IPS-18a (cell line): ENCODE results near the gene ABCC12.

ENCODE experiments used
- H3K27ac ChIP-seq: one replicate; pipeline ENCODE4 v1.5.1; 2013; ENCODE audit warnings: low read length
- H3K27me3 ChIP-seq: one replicate; pipeline ENCODE4 v1.6.1; 2013; ENCODE audit warnings: mild to moderate bottlenecking, low read length; ENCODE audit not compliant: control insufficient read depth, insufficient read depth
- H3K36me3 ChIP-seq: one replicate; pipeline ENCODE4 v1.6.1; 2013; ENCODE audit warnings: low read depth, low read length; ENCODE audit not compliant: control insufficient read depth
- H3K4me1 ChIP-seq: one replicate; pipeline ENCODE4 v1.6.1; 2013; ENCODE audit warnings: low read depth, low read length; ENCODE audit not compliant: control insufficient read depth
- H3K4me3 ChIP-seq: one replicate; pipeline ENCODE4 v1.5.1; 2013; ENCODE audit warnings: low read length
- H3K9ac ChIP-seq: one replicate; pipeline ENCODE4 v1.6.1; 2013; ENCODE audit warnings: mild to moderate bottlenecking, low read length, moderate library complexity
- H3K9me3 ChIP-seq: one replicate; pipeline ENCODE4 v1.6.1; 2013; ENCODE audit warnings: low read depth, low read length; ENCODE audit not compliant: control insufficient read depth

Gene ABCC12

DNA sequence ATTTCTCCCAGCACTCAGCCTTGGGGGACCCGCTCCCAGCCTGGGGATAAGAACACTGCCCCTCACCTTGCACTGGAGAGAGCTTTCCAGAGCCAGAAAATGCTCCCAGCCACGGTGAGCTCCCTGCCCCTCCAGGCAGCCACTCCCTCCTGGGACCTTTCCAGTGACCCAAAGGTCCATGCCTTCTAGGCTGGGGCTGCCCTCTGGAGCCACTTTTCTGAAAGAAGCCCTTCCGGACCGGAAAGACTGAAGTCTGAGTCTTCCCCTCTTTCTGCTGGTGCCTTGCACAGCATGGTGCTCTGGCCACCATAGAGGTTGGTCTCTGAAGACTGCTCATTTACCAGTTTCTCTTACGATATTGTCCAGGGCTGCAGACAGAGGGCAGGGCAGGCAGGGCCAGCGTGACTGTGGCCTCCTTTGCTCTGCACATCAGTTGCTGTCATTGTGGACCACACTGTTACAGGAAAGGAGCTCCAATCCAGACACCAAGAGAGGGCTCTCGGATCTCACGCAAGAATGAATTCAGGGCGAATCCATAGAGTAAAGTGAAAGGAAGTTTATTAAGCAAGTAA is 7.1 kb upstream of the ABCC12 start:
- H3K4me1 ChIP-seq, result no peaks in the 10 kb centered on the region
- H3K9me3 ChIP-seq, result no peaks in the 10 kb centered on the region
- H3K4me3 ChIP-seq, result no peak overlapping the region
- no peak overlapping the region for H3K27ac ChIP-seq
- no peak overlapping the region for H3K9ac ChIP-seq
- H3K27me3 ChIP-seq, result no peaks in the 10 kb centered on the region
- H3K36me3 ChIP-seq, result no peaks in the 10 kb centered on the region

- Histone ChIP-seq H3K27ac (no peak overlapping the region), H3K9ac (no peak overlapping the region), H3K4me1 (no peaks in the 10 kb centered on the region), H3K4me3 (no peak overlapping the region), H3K9me3 (no peaks in the 10 kb centered on the region), H3K27me3 (peaks cover 2% of the 10 kb centered on the region), H3K36me3 (no peaks in the 10 kb centered on the region)
Observed at GRCh38 chr16:48161906-48162305, 6.1 kb upstream of the ABCC12 start.

- Histone ChIP-seq H3K36me3 (no peaks in the 10 kb centered on the region), H3K27ac (no peak overlapping the region), H3K9ac (no peak overlapping the region), H3K4me1 (no peaks in the 10 kb centered on the region), H3K4me3 (no peak overlapping the region), H3K27me3 (peaks cover 7% of the 10 kb centered on the region), H3K9me3 (no peaks in the 10 kb centered on the region)
Observed at GRCh38 chr16:48160575-48160974, 4.8 kb upstream of the ABCC12 start.

- H3K36me3 ChIP-seq, result no peaks in the 10 kb centered on the region
- H3K4me1 ChIP-seq, result no peaks in the 10 kb centered on the region
- H3K27ac ChIP-seq, result no peak overlapping the region
- no peaks in the 10 kb centered on the region for H3K9me3 ChIP-seq
- no peak overlapping the region for H3K4me3 ChIP-seq
- peaks cover 7% of the 10 kb centered on the region for H3K27me3 ChIP-seq
- H3K9ac ChIP-seq, result no peak overlapping the region
Observed at GRCh38 chr16:48158296-48158695, 2.5 kb upstream of the ABCC12 start.

DNA sequence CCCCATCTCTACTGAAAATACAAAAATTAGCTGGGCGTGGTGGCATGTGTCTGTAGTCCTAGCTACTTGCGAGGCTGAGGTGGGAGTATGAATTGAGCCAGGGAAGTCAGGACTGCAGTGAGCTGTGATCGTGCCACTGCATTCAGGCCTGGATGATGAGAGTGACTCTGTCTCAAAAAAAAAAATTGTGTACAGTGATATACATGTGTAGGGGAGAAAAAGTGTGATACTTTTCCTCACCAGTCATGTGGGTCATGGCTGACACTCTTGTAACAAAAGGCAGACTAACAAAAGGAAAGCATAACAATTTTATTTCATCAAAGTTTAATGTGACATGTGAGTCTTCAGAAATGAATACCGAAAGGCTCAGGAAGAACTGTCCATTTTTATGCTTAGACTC is 2.0 kb upstream of the ABCC12 start:
- H3K9me3 ChIP-seq, result no peaks in the 10 kb centered on the region
- no peak overlapping the region for H3K9ac ChIP-seq
- H3K4me1 ChIP-seq, result no peaks in the 10 kb centered on the region
- H3K27ac ChIP-seq, result no peak overlapping the region
- peaks cover 7% of the 10 kb centered on the region for H3K27me3 ChIP-seq
- H3K4me3 ChIP-seq, result no peak overlapping the region
- no peaks in the 10 kb centered on the region for H3K36me3 ChIP-seq

- H3K27ac ChIP-seq, result no peak overlapping the region
- no peaks in the 10 kb centered on the region for H3K9me3 ChIP-seq
- H3K36me3 ChIP-seq, result no peaks in the 10 kb centered on the region
- no peak overlapping the region for H3K4me3 ChIP-seq
- H3K4me1 ChIP-seq, result no peaks in the 10 kb centered on the region
- H3K9ac ChIP-seq, result no peak overlapping the region
- H3K27me3 ChIP-seq, result peaks cover 7% of the 10 kb centered on the region
Observed at GRCh38 chr16:48157302-48157701, 1.5 kb upstream of the ABCC12 start.

DNA sequence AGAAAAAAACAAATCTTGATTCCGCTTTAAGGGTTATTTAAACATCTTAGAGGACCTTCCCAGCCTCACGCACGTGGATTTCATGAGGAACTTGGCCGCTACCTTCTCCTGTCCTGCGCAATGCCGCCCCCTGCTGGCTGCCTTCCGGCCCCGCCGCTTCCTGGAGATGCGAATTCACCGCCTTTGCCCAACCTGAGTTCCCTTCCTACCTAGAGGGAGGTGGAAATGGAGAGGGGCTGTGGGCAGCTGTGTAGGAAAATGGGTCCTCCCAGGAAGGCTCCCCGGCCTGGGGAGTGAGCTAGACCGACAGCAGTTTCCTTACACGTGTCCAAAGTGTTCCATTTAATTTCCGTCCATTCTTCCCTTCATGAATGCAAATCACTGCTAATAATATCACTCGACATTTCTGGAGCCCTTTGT is 1.0 kb upstream of the ABCC12 start:
- H3K27ac ChIP-seq, result no peak overlapping the region
- no peaks in the 10 kb centered on the region for H3K4me1 ChIP-seq
- no peak overlapping the region for H3K9ac ChIP-seq
- no peaks in the 10 kb centered on the region for H3K36me3 ChIP-seq
- peaks cover 7% of the 10 kb centered on the region for H3K27me3 ChIP-seq
- H3K9me3 ChIP-seq, result no peaks in the 10 kb centered on the region
- no peak overlapping the region for H3K4me3 ChIP-seq

- Histone ChIP-seq H3K27ac (no peak overlapping the region), H3K27me3 (peaks cover 7% of the 10 kb centered on the region), H3K9ac (no peak overlapping the region)
Observed at GRCh38 chr16:48153774-48154173, 2.0 kb downstream of the ABCC12 start.

GRCh38 chr16:48152226-48152625 is 3.6 kb downstream of the ABCC12 start:
- Histone ChIP-seq H3K27me3 (peaks cover 7% of the 10 kb centered on the region), H3K9me3 (no peaks in the 10 kb centered on the region), H3K27ac (no peak overlapping the region), H3K4me3 (no peak overlapping the region), H3K9ac (no peak overlapping the region), H3K36me3 (no peaks in the 10 kb centered on the region), H3K4me1 (no peaks in the 10 kb centered on the region)

More at GRCh38 chr16:48153774-48154173, 2.0 kb downstream of the ABCC12 start:
- Histone ChIP-seq H3K4me1 (no peaks in the 10 kb centered on the region), H3K4me3 (no peak overlapping the region), H3K9me3 (no peaks in the 10 kb centered on the region), H3K36me3 (no peaks in the 10 kb centered on the region)

DNA sequence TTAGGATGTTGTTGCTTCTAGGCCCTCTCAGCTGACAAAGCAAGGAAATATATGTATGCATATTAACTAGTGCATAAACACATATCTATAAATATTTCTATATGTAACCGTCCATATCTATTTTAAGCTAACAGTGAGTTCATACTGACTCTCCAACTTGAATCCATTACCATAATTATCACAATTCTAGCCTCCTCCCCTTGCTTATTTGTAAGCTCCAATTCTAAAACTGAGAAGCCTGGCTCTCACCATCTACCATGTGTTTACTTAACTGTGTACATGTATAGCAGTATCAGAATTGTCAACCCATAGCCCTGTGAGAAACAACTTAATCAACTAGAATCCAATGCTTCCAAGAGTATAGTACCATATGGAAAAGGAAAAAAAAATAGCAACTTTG is 5.1 kb downstream of the ABCC12 start:
- H3K9me3 ChIP-seq, result no peaks in the 10 kb centered on the region
- no peak overlapping the region for H3K9ac ChIP-seq
- no peaks in the 10 kb centered on the region for H3K27me3 ChIP-seq
- no peaks in the 10 kb centered on the region for H3K4me1 ChIP-seq
- H3K27ac ChIP-seq, result no peak overlapping the region
- no peaks in the 10 kb centered on the region for H3K36me3 ChIP-seq
- no peak overlapping the region for H3K4me3 ChIP-seq

DNA sequence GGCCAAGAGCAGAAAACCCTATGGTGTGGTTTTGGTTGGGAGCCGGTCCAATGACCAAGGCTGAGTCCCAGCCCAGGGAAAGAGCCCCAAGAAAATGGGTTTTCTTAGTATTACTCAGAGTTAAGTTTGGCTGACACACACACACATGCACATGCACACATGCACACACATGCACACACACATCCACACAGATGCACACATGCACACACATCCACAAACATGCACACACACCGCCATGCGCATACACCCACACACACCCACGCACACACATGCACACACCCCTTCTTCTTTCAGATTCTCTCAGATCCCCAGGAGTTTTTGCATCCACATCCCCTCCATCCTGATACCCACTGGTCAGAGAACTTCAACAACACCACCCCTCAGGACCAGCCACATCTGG is 9.1 kb downstream of the ABCC12 start:
- H3K4me1 ChIP-seq, result no peaks in the 10 kb centered on the region
- no peak overlapping the region for H3K4me3 ChIP-seq
- no peaks in the 10 kb centered on the region for H3K27me3 ChIP-seq
- H3K36me3 ChIP-seq, result no peaks in the 10 kb centered on the region
- H3K9ac ChIP-seq, result no peak overlapping the region
- no peaks in the 10 kb centered on the region for H3K9me3 ChIP-seq
- H3K27ac ChIP-seq, result no peak overlapping the region

DNA sequence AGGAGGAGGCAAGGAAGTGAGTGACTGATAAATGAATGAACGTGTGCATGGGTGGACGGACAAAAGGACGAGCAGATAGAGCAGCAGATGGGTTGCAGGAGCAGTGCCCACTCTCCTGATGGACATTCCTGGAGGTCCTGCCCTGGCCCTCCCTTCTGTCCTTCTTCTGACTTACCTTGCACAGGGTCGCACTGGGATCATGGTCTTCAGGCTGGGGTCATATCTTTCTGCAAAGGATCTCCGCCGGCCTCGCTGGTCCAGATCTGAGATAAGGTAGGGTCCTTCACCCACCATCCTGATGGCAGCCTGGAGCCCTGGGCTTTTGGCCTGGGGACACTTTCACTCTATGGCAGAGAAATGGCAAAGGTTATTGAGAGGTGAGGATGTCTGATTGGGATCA is 9.7 kb downstream of the ABCC12 start:
- no peaks in the 10 kb centered on the region for H3K27me3 ChIP-seq
- H3K9me3 ChIP-seq, result no peaks in the 10 kb centered on the region
- no peaks in the 10 kb centered on the region for H3K36me3 ChIP-seq
- no peaks in the 10 kb centered on the region for H3K4me1 ChIP-seq
- no peak overlapping the region for H3K9ac ChIP-seq
- H3K4me3 ChIP-seq, result no peak overlapping the region
- H3K27ac ChIP-seq, result no peak overlapping the region
